GM21576 (cell line): ENCODE measurements around the gene MZF1.

Experiments
- ATAC-seq: cut with Tn5 transposase; IDR thresholded peaks from one replicate; pipeline ENCODE4 v1.9.1; 2021; ENCODE audit warnings: mild to moderate bottlenecking, moderate library complexity; ENCODE audit not compliant: unreplicated experiment

MZF1 gene

GRCh38 chr19:58570770-58571574 is 2.2 kb downstream of the MZF1 start:
- ATAC-seq = no peak

- ATAC-seq = no peak
These were observed 3.0 kb downstream of the MZF1 start for GRCh38 chr19:58569943-58570670.

GRCh38 chr19:58569191-58569942 is 3.8 kb downstream of the MZF1 start:
- no peak for ATAC-seq

- no peak for ATAC-seq
These were observed 4.5 kb downstream of the MZF1 start for GRCh38 chr19:58568453-58569130.

GRCh38 chr19:58566989-58567388 is 6.1 kb downstream of the MZF1 start:
- ATAC-seq = no peak

- no peak for ATAC-seq
These were observed 9.3 kb downstream of the MZF1 start for GRCh38 chr19:58563823-58564222.

GRCh38 chr19:58563034-58563573 is 10.0 kb downstream of the MZF1 start:
- no peak for ATAC-seq

- no peak for ATAC-seq
These were observed 10.8 kb downstream of the MZF1 start for GRCh38 chr19:58562122-58563033.

GRCh38 chr19:58561373-58562121 is 11.6 kb downstream of the MZF1 start:
- no peak for ATAC-seq

GRCh38 chr19:58560921-58561320 is 12.2 kb downstream of the MZF1 start:
- ATAC-seq = no peak

- no peak for ATAC-seq
These were observed 12.9 kb downstream of the MZF1 start for GRCh38 chr19:58560007-58560887.

GRCh38 chr19:58559275-58560006 is 13.7 kb downstream of the MZF1 start:
- no peak for ATAC-seq

GRCh38 chr19:58558623-58559274 is 14.4 kb downstream of the MZF1 start:
- peak; percentile 47 for ATAC-seq

- no peak for ATAC-seq
These were observed 15.0 kb downstream of the MZF1 start, which contains the start of gene UBE2M for GRCh38 chr19:58558066-58558622. Gene UBE2M (minus strand): TSS chr19:58558611. CDS start chr19:58558381, 230 bp downstream.

GRCh38 chr19:58557221-58558065 is 15.7 kb downstream of the MZF1 start:
- ATAC-seq = no peak
